Naive thymus-derived CD4-positive, alpha-beta T cell (primary cell): Measurements from ENCODE around the gene SARNP. TPM values are rescaled to one million over a fixed set of nuclear protein-coding genes. Genes with fewer than 3 reads are reported as not detected.
"Not testable (repeated sequence)": the region's sequence is repeated elsewhere in the genome, so short reads cannot be mapped to it uniquely, and the experiment has no call there.

Experiments used
- ATAC-seq: fragments of 150-1000 bp; cut with Tn5 transposase; 2 replicates; pipeline ENCODE4 v1.10.0; 2021; ENCODE audit warnings: mild to moderate bottlenecking, moderate library complexity
- CTCF ChIA-PET: fragments of 350-600 bp; sonication (Branson Sonifier 250); formaldehyde crosslinking; loops from one replicate; lab custom pipeline; 2021; ENCODE audit warnings: antibody characterized with exemption; lab: Charles Lee
- POLR2A ChIA-PET: fragments of 350-600 bp; sonication (Branson Sonifier 250); formaldehyde crosslinking; loops from one replicate; lab custom pipeline; 2021; ENCODE audit warnings: antibody characterized with exemption, inconsistent platforms; lab: Charles Lee
- DNase-seq, 9 donors: peaks; one replicate each; pipeline versions ENCODE4 v3.0.0 to v3.0.0-alpha.2; 2020 to 2022; ENCODE audit warnings: mixed read lengths in 1 of 9
- H3K27ac ChIP-seq: one replicate; pipeline ENCODE4 v1.7.0; 2013; ENCODE audit warnings: mild to moderate bottlenecking, low read depth, low read length, moderate library complexity
- H3K27me3 ChIP-seq, 2 donors: one replicate each; pipeline ENCODE4 v1.7.0; 2013; ENCODE audit warnings: low read length in 2 of 2, mild to moderate bottlenecking in 2 of 2, moderate library complexity in 2 of 2; ENCODE audit not compliant: control insufficient read depth in 2 of 2, insufficient read depth in 2 of 2
- H3K36me3 ChIP-seq, 3 experiments: 1 replicate in 2 of 3; 2 replicates in 1 of 3; pipeline ENCODE4 v1.7.0; 2013; ENCODE audit warnings: low read length in 3 of 3, mild to moderate bottlenecking in 3 of 3, moderate library complexity in 1 of 3; ENCODE audit not compliant: insufficient read depth in 3 of 3, control insufficient read depth in 2 of 3
- H3K4me1 ChIP-seq, 2 donors: one replicate each; pipeline ENCODE4 v1.7.0; 2013; ENCODE audit warnings: low read length in 2 of 2, mild to moderate bottlenecking in 2 of 2, moderate library complexity in 1 of 2; ENCODE audit not compliant: control insufficient read depth in 2 of 2, insufficient read depth in 2 of 2
- H3K4me3 ChIP-seq: 2 replicates; pipeline ENCODE4 v1.7.0; 2013; ENCODE audit warnings: mild to moderate bottlenecking, low read length
- H3K9me3 ChIP-seq, 3 experiments: 1 replicate in 2 of 3; 2 replicates in 1 of 3; pipeline ENCODE4 v1.7.0; 2013; ENCODE audit warnings: low read length in 3 of 3; ENCODE audit not compliant: control insufficient read depth in 2 of 3
- H3K27ac Mint-ChIP-seq, 9 donors: one replicate each; pipeline ENCODE4 v1.8.0; 2020 to 2022; ENCODE audit warnings: mixed read lengths in 9 of 9, mild to moderate bottlenecking in 8 of 9, moderate library complexity in 5 of 9, inconsistent platforms in 2 of 9
- H3K27me3 Mint-ChIP-seq, 5 donors: one replicate each; pipeline ENCODE4 v1.8.0; 2021 to 2022; ENCODE audit warnings: mixed read lengths in 5 of 5, mild to moderate bottlenecking in 1 of 5
- H3K36me3 Mint-ChIP-seq, 5 donors: one replicate each; pipeline ENCODE4 v1.8.0; 2020 to 2022; ENCODE audit warnings: mixed read lengths in 5 of 5, mild to moderate bottlenecking in 3 of 5, inconsistent platforms in 1 of 5
- H3K4me1 Mint-ChIP-seq, 7 donors: one replicate each; pipeline ENCODE4 v1.8.0; 2020 to 2022; ENCODE audit warnings: mixed read lengths in 7 of 7, mild to moderate bottlenecking in 3 of 7, inconsistent platforms in 1 of 7
- H3K4me3 Mint-ChIP-seq, 10 donors: one replicate each; pipeline ENCODE4 v1.8.0; 2020 to 2022; ENCODE audit warnings: mild to moderate bottlenecking in 10 of 10, mixed read lengths in 10 of 10, moderate library complexity in 6 of 10, inconsistent platforms in 2 of 10
- H3K9me3 Mint-ChIP-seq, 11 donors: one replicate each; pipeline ENCODE4 v1.8.0; 2020 to 2022; ENCODE audit warnings: mixed read lengths in 11 of 11, mild to moderate bottlenecking in 4 of 11, inconsistent platforms in 1 of 11, moderate library complexity in 1 of 11
- intact Hi-C, 2 donors: fragments of 100-400 bp; cut with micrococcal nuclease; formaldehyde crosslinking; loops; one replicate each; pipeline ENCODE4 v1.15.1; 2023
- polyA plus RNA-seq, 2 donors: library from polyadenylated mRNA; unstranded; fragments of 300-500 nt; fragmentation: Illumina TruSeq; gene quantifications; one replicate each; pipeline ENCODE4 v1.2.3, GENCODE V29; 2021
- total RNA-seq, 6 experiments: library from RNA in 5 of 6; stranded (reverse) in 5 of 6; gene quantifications; 1 replicate in 5 of 6; 2 replicates in 1 of 6; pipeline ENCODE4 v1.2.3 and lab custom pipeline; 2021 to 2026

SARNP gene
- total and polyA plus RNA-seq, 7 experiments from 2014 or later, result 28.0 to 115 (median 43.5) TPM

DNA sequence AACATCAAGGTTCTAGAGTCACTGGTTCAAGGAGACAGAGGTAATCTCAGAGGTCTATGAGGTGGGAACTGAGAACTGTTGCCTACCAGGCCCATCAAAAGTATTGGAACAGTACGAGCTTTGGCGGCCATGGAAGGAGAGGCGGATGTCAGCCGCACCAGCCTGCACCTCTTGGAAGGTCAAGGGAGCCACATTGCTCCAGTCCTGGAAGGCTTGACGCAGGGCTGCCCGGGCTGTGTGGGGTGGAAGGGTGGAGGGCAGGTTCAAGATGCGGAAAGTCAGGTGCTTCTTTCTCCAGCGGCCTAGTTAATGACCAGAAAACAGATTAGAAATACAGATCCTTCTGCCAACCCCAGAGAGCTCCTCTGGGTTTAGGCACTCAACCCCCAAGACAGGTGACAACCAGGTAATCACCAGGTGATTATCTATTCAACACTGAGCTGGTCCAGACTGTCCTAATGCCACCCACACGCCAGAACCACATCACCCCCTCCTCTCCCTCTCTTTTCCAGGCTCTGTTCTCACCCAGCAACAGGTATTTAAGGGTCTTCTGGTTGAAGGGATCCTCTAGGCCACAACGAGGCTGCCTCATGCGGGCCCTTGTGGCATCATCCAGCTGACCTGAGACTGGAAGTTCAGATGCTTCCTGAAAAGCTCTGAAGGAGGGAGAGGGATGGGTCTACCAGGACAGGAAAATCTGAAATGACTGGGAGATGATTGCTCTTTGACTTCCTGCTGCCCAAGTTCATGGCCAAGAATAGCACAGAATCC is 23.2 kb upstream of the SARNP start:
- DNase-seq (no peak), ATAC-seq (no peak)
- Histone ChIP-seq H3K4me1 (no peaks in the 10 kb centered on the region), H3K27ac (no peak overlapping the region), H3K9me3 (no peaks in the 10 kb centered on the region), H3K27me3 (no peaks in the 10 kb centered on the region), H3K4me3 (no peak overlapping the region), H3K36me3 (no peaks in the 10 kb centered on the region)
- intact Hi-C loops, result no loop called here
- H3K27me3 Mint-ChIP-seq, result no peaks in the 10 kb centered on the region
- ChIA-PET POLR2A (interaction anchor here (0.6 to 1.8 kb wide), 3 partner anchors 10 to 855 kb away, joined by 3 to 6 read pairs (median 4); partner anchors contain the start of gene DNAJC14), CTCF (interaction anchor here (1.1 kb wide), 1 partner anchor 96 kb away, joined by 3 read pairs; no protein-coding TSS in a partner anchor)
- peaks cover 0 to 2% (median 0%) of the 10 kb centered on the region in 11 donors for H3K9me3 Mint-ChIP-seq
- peaks cover 3 to 17% (median 15%) of the 10 kb centered on the region in 7 donors for H3K4me1 Mint-ChIP-seq
- H3K27ac Mint-ChIP-seq, result peak overlapping the region in 1 of 9 donors; percentile 48
- H3K36me3 Mint-ChIP-seq, result no peaks in the 10 kb centered on the region
- H3K4me3 Mint-ChIP-seq, result no peak overlapping the region

- Mint-ChIP-seq H3K27me3 (no peaks in the 10 kb centered on the region), H3K36me3 (no peaks in the 10 kb centered on the region), H3K4me3 (peak overlapping the region in 1 of 10 donors; percentile 8), H3K27ac (peak overlapping the region in 1 of 9 donors; percentile 42), H3K9me3 (peaks cover 0 to 2% (median 0%) of the 10 kb centered on the region in 11 donors), H3K4me1 (peaks cover 3 to 17% (median 15%) of the 10 kb centered on the region in 7 donors)
- H3K27ac ChIP-seq, result no peak overlapping the region
- H3K4me1 ChIP-seq, result no peaks in the 10 kb centered on the region
- ATAC-seq, result no peak
- H3K27me3 ChIP-seq, result no peaks in the 10 kb centered on the region
- H3K36me3 ChIP-seq, result no peaks in the 10 kb centered on the region
- ChIA-PET POLR2A (no interaction called here), CTCF (no interaction called here)
- H3K9me3 ChIP-seq, result no peaks in the 10 kb centered on the region
- H3K4me3 ChIP-seq, result no peak overlapping the region
- intact Hi-C loops, result no loop called here
- no peak for DNase-seq
These were observed 22.0 kb upstream of the SARNP start for GRCh38 chr12:55839345-55840140.

DNA sequence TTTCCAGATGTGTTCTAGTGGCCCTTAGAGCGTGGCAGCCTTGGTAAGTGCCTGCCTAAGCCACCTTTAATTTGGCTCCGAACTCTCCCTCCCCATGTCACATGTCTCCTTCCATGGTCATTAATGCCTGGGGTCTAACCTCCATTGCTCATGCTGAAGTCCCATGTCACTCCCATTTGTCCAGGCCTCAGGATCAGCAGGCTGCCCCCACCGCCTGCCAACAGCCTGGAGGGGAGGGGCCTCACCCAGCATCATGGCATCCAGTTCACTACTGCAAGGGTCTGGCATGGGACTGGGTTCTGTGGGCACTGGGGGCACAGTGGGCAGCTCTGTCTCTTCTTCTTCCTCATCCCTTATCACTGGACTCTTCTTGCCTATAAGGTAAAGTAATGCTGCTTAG is 20.8 kb upstream of the SARNP start:
- intact Hi-C loops, result no loop called here
- Histone ChIP-seq H3K4me1 (no peaks in the 10 kb centered on the region), H3K9me3 (no peaks in the 10 kb centered on the region), H3K27ac (no peak overlapping the region), H3K36me3 (no peaks in the 10 kb centered on the region), H3K4me3 (no peak overlapping the region), H3K27me3 (no peaks in the 10 kb centered on the region)
- H3K27ac Mint-ChIP-seq, result peak overlapping the region in 1 of 9 donors; percentile 8
- H3K4me1 Mint-ChIP-seq, result peaks cover 5 to 20% (median 16%) of the 10 kb centered on the region in 7 donors
- H3K9me3 Mint-ChIP-seq, result peaks cover 0 to 2% (median 0%) of the 10 kb centered on the region in 11 donors
- H3K36me3 Mint-ChIP-seq, result peaks cover 0 to 2% (median 0%) of the 10 kb centered on the region in 5 donors
- ATAC-seq (no peak), DNase-seq (no peak)
- no peak overlapping the region for H3K4me3 Mint-ChIP-seq
- ChIA-PET CTCF (no interaction called here), POLR2A (no interaction called here)
- H3K27me3 Mint-ChIP-seq, result no peaks in the 10 kb centered on the region

DNA sequence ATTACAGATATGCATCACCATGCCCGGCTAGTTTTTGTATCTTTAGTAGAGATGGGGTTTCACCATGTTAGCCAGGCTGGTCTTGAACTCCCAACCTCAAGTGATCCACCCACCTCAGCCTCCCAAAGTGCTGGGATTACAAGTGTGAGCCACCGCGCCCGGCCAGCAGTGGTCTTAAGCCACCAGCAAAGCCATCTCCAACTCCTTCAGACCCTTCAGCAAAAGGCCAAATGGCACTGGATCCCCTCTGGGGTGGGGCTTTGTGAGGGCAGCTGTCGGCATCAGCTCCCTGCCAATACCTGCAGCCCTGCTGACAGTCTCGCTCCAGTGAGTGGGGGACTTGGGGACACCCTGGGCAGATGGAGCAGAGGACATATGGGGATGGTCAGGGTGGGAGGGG is 16.9 kb upstream of the SARNP start:
- DNase-seq, result not testable (repeated sequence)

GRCh38 chr12:55833056-55833455 is 15.5 kb upstream of the SARNP start:
- H3K36me3 ChIP-seq, result peaks cover 0 to 11% (median 0%) of the 10 kb centered on the region in 3 experiments
- no peak overlapping the region for H3K4me3 ChIP-seq
- Mint-ChIP-seq H3K27me3 (no peaks in the 10 kb centered on the region), H3K4me3 (peak overlapping the region in 3 of 10 donors; percentile 22 to 99 (median 88)), H3K27ac (peak overlapping the region in 2 of 9 donors; percentile 9 to 95), H3K4me1 (peaks cover 33 to 56% (median 43%) of the 10 kb centered on the region in 7 donors), H3K36me3 (peaks cover 0 to 10% (median 1%) of the 10 kb centered on the region in 5 donors), H3K9me3 (no peaks in the 10 kb centered on the region)
- H3K4me1 ChIP-seq, result peaks cover 17 to 24% of the 10 kb centered on the region in 2 donors
- POLR2A ChIA-PET, result interaction anchor here (7.6 kb wide), 1 partner anchor 99 kb away, joined by 274 read pairs; the partner anchor contains the start of genes DGKA and PYM1
- H3K27me3 ChIP-seq, result no peaks in the 10 kb centered on the region
- H3K27ac ChIP-seq, result no peak overlapping the region
- intact Hi-C loops, result no loop called here
- CTCF ChIA-PET, result no interaction called here
- no peak for ATAC-seq
- no peak for DNase-seq
- H3K9me3 ChIP-seq, result no peaks in the 10 kb centered on the region

More for the DNA sequence above, 16.9 kb upstream of the SARNP start:
- H3K27me3 Mint-ChIP-seq, H3K36me3 Mint-ChIP-seq, H3K27me3 ChIP-seq, H3K4me3 Mint-ChIP-seq, H3K27ac ChIP-seq, H3K27ac Mint-ChIP-seq, intact Hi-C loops, CTCF ChIA-PET, H3K4me3 ChIP-seq, H3K9me3 ChIP-seq, ATAC-seq, H3K9me3 Mint-ChIP-seq: not testable (repeated sequence)
- H3K4me1 ChIP-seq, result peaks cover 8 to 15% of the 10 kb centered on the region in 2 donors
- peaks cover 26 to 46% (median 35%) of the 10 kb centered on the region in 7 donors for H3K4me1 Mint-ChIP-seq
- POLR2A ChIA-PET, result interaction anchor here (1.6 to 2.7 kb wide), 2 partner anchors 17 to 26 kb away, joined by 3 to 9 read pairs; partner anchors contain the start of genes ORMDL2 and SARNP
- peaks cover 0 to 11% (median 0%) of the 10 kb centered on the region in 3 experiments for H3K36me3 ChIP-seq

GRCh38 chr12:55831447-55831815 is 13.9 kb upstream of the SARNP start:
- peaks cover 0 to 11% (median 0%) of the 10 kb centered on the region in 3 experiments for H3K36me3 ChIP-seq
- H3K27ac ChIP-seq, result peak overlapping the region; percentile 84
- no peak for DNase-seq
- ChIA-PET POLR2A (interaction anchor here (1.1 to 7.6 kb wide), 8 partner anchors 10 to 273 kb away, joined by 3 to 274 read pairs (median 10); partner anchors contain the start of genes DGKA, ORMDL2, PA2G4 and PYM1), CTCF (interaction anchor here (0.8 to 1.8 kb wide), 2 partner anchors 106 to 108 kb away, joined by 4 to 7 read pairs; no protein-coding TSS in a partner anchor)
- H3K27me3 ChIP-seq, result no peaks in the 10 kb centered on the region
- H3K4me1 Mint-ChIP-seq, result peaks cover 41 to 66% (median 49%) of the 10 kb centered on the region in 7 donors
- H3K27ac Mint-ChIP-seq, result peak overlapping the region in 8 of 9 donors; percentile 50 to 98 (median 94)
- H3K27me3 Mint-ChIP-seq, result no peaks in the 10 kb centered on the region
- H3K4me3 ChIP-seq, result peak overlapping the region; percentile 99
- intact Hi-C loops, result no loop called here
- H3K4me1 ChIP-seq, result peaks cover 28 to 33% of the 10 kb centered on the region in 2 donors
- H3K9me3 ChIP-seq, result no peaks in the 10 kb centered on the region
- peaks cover 0 to 20% (median 5%) of the 10 kb centered on the region in 5 donors for H3K36me3 Mint-ChIP-seq
- ATAC-seq, result no peak
- peak overlapping the region; percentile 88 to 99 (median 99) for H3K4me3 Mint-ChIP-seq
- H3K9me3 Mint-ChIP-seq, result no peaks in the 10 kb centered on the region
